Fibroblast of lung (primary cell): ENCODE measurements around the gene OARD1.

ENCODE experiments used
- EZH2 ChIP-seq: IDR thresholded peaks from 2 replicates; pipeline ENCODE4 v1.5.1; 2012; ENCODE audit warnings: low read length, control low read depth, mild to moderate bottlenecking; ENCODE audit errors: missing control alignments
- TF ChIP-seq, protein P1 (sequence below), 2 donors: IDR thresholded peaks in 1 of 2; conservative IDR thresholded peaks in 1 of 2; 1 replicate in 1 of 2; 2 replicates in 1 of 2; pipeline ENCODE4 v1.5.1; 2011 to 2012; ENCODE audit warnings: low read length in 2 of 2, control low read depth in 1 of 2, inconsistent platforms in 1 of 2, low read depth in 1 of 2, mild to moderate bottlenecking in 1 of 2

DNA sequence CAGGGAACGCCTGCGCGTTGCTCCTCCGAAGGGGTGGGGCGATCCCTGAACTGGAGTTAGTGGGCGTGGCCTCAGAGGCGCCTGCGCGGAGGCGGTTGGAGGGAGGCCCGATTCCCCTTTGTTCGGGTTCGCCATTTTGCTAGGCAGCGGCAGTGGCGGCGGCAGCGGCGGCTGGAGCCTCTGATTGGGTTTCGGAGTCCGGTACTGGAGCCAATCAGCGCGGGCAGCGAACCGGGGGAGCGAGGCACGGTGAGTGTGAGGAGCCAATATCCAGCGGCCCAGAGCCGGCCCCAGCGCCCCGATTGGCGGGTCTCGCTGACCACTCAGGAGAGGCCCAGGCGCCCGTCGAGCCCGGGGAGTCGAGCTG lies 663 bp upstream of the OARD1 start, which contains the start of gene NFYA:
- TF ChIP-seq, protein P1, sequence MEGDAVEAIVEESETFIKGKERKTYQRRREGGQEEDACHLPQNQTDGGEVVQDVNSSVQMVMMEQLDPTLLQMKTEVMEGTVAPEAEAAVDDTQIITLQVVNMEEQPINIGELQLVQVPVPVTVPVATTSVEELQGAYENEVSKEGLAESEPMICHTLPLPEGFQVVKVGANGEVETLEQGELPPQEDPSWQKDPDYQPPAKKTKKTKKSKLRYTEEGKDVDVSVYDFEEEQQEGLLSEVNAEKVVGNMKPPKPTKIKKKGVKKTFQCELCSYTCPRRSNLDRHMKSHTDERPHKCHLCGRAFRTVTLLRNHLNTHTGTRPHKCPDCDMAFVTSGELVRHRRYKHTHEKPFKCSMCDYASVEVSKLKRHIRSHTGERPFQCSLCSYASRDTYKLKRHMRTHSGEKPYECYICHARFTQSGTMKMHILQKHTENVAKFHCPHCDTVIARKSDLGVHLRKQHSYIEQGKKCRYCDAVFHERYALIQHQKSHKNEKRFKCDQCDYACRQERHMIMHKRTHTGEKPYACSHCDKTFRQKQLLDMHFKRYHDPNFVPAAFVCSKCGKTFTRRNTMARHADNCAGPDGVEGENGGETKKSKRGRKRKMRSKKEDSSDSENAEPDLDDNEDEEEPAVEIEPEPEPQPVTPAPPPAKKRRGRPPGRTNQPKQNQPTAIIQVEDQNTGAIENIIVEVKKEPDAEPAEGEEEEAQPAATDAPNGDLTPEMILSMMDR (conservative IDR thresholded peaks at IDR 0.05 in 1 of 2, IDR thresholded peaks at IDR 0.05 in 1 of 2; ENCODE audit: low read depth in 1 of 2, low read length in 2 of 2) = no peak
- TF ChIP-seq EZH2 = no peak
